Hippocampal formation (tissue), 2 donors: Measurements from ENCODE around the gene CCDC91.

Source experiments
- DNase-seq, 2 donors: peaks; one replicate each; lab custom pipeline; 2025; lab: John Stamatoyannopoulos, UW

The CCDC91 gene

GRCh38 chr12:28582672-28583376, 392.6 kb downstream of the CCDC91 start:
- DNase-seq, result no peak

- no peak for DNase-seq
Measured at GRCh38 chr12:28583701-28584261, 393.5 kb downstream of the CCDC91 start.

- no peak for DNase-seq
Measured at GRCh38 chr12:28585146-28585545, 394.9 kb downstream of the CCDC91 start.

- DNase-seq, result no peak
Measured at GRCh38 chr12:28586481-28586880, 396.2 kb downstream of the CCDC91 start.

GRCh38 chr12:28591831-28592230, 401.6 kb downstream of the CCDC91 start:
- DNase-seq, result no peak
